ENCODE results near the gene TAS2R20.

- no peak for TF ChIP-seq POLR2A (IDR thresholded peaks at IDR 0.05; ENCODE audit: low read depth, low read length)
- no peak for TF ChIP-seq JUN (IDR thresholded peaks at IDR 0.05; ENCODE audit: borderline replicate concordance, insufficient read depth, insufficient read length, low read depth)
- no peak for TF ChIP-seq CTCF (IDR thresholded peaks at IDR 0.05; ENCODE audit: extremely low read depth in 1 of 2, insufficient read depth in 1 of 2, low read depth in 1 of 2, low read length in 2 of 2)
- no peak for TF ChIP-seq EZH2 (IDR thresholded peaks at IDR 0.05; ENCODE audit: borderline replicate concordance, low read depth, low read length, severe bottlenecking)
Measured at GRCh38 chr12:11015775-11016430, 17.8 kb upstream of the TAS2R20 start.

Data from endothelial cell of umbilical vein (primary cell).